Umbilical cord (tissue), 2 donors: ENCODE results near the gene PHC2. TPM values are rescaled to one million over a fixed set of nuclear protein-coding genes. Genes with fewer than 3 reads are reported as not detected.
"Not testable (repeated sequence)": the region's sequence is repeated elsewhere in the genome, so short reads cannot be mapped to it uniquely, and the experiment has no call there.

Experiments used
- DNase-seq: peaks from one replicate; pipeline ENCODE4 v3.0.0-alpha.2; 2015; ENCODE audit warnings: low spot score
- total RNA-seq: library from RNA; depleted of rRNA; stranded (reverse); fragments of >200 nt; gene quantifications from one replicate; pipeline ENCODE4 v1.2.3, GENCODE V29; 2014; ENCODE audit warnings: low replicate concordance; ENCODE audit not compliant: insufficient read depth

The PHC2 gene
- total RNA-seq, 1 donor from 2014 or later, result 56.6 TPM

GRCh38 chr1:33316601-33317000 lies 114.3 kb downstream of the PHC2 start:
- DNase-seq, result no peak

GRCh38 chr1:33314416-33314815 lies 116.5 kb downstream of the PHC2 start:
- DNase-seq, result no peak

- DNase-seq, result no peak
These were observed 118.5 kb downstream of the PHC2 start for GRCh38 chr1:33312413-33312749.

- no peak for DNase-seq
These were observed 119.0 kb downstream of the PHC2 start for GRCh38 chr1:33311706-33312412.

- DNase-seq, result no peak
These were observed 120.2 kb downstream of the PHC2 start for GRCh38 chr1:33310702-33311101.

- DNase-seq, result not testable (repeated sequence)
These were observed 121.5 kb downstream of the PHC2 start for GRCh38 chr1:33309351-33309750.

- DNase-seq, result no peak
These were observed 123.4 kb downstream of the PHC2 start for GRCh38 chr1:33307494-33307864.

- peak; percentile 26 for DNase-seq
These were observed 124.0 kb downstream of the PHC2 start for GRCh38 chr1:33306653-33307493.

- DNase-seq, result no peak
These were observed 124.9 kb downstream of the PHC2 start for GRCh38 chr1:33305816-33306652.

GRCh38 chr1:33305016-33305415 lies 125.9 kb downstream of the PHC2 start:
- no peak for DNase-seq

GRCh38 chr1:33302325-33302724 lies 128.6 kb downstream of the PHC2 start:
- DNase-seq, result no peak

- peak; percentile 22 for DNase-seq
These were observed 129.5 kb downstream of the PHC2 start for GRCh38 chr1:33301273-33301984.

- peak; percentile 88 for DNase-seq
These were observed 130.2 kb downstream of the PHC2 start for GRCh38 chr1:33300673-33301072.

GRCh38 chr1:33299461-33300155 lies 131.3 kb downstream of the PHC2 start:
- DNase-seq, result no peak

- DNase-seq, result peak; percentile 60
These were observed 132.1 kb downstream of the PHC2 start for GRCh38 chr1:33298623-33299277.

- no peak for DNase-seq
These were observed 132.8 kb downstream of the PHC2 start for GRCh38 chr1:33297911-33298622.

- DNase-seq, result no peak
These were observed 134.1 kb downstream of the PHC2 start for GRCh38 chr1:33296824-33297223.

GRCh38 chr1:33296082-33296458 lies 134.8 kb downstream of the PHC2 start:
- DNase-seq, result no peak

- peak; percentile 80 for DNase-seq
These were observed 135.3 kb downstream of the PHC2 start for GRCh38 chr1:33295450-33296081.
